Uterus (tissue), 2 donors: Measurements from ENCODE around the gene FGFR2.

Experiments
- CTCF ChIP-seq, 4 experiments: fragments of 200-600 bp in 2 of 4; fragments of 450-650 bp in 2 of 4; sonication (generic) in 2 of 4; IDR thresholded peaks; one replicate each; pipeline ENCODE4 v1.5.1; 2016 to 2019; ENCODE audit warnings: antibody characterized with exemption in 4 of 4, mild to moderate bottlenecking in 2 of 4, moderate library complexity in 1 of 4
- POLR2A ChIP-seq, 2 donors: fragments of 450-650 bp; IDR thresholded peaks; one replicate each; pipeline ENCODE4 v1.6.1; 2016; ENCODE audit warnings: antibody characterized with exemption in 2 of 2, mild to moderate bottlenecking in 1 of 2, moderate library complexity in 1 of 2

GRCh38 chr10:121576139-121576538 lies 22.1 kb downstream of the FGFR2 start:
- TF ChIP-seq POLR2A (IDR thresholded peaks at IDR 0.05) = no peak
- no peak for TF ChIP-seq CTCF (IDR thresholded peaks at IDR 0.05)
